ENCODE results near the gene CARF. TPM values are rescaled to one million over a fixed set of nuclear protein-coding genes. Genes with fewer than 3 reads are reported as not detected.

Gene CARF
- total RNA-seq, 4 donors from 2014 or later, result 8.2 to 19.6 (median 11.9) TPM

GRCh38 chr2:202950592-202950991 lies 38.5 kb downstream of the CARF start:
- TF ChIP-seq, protein P1, sequence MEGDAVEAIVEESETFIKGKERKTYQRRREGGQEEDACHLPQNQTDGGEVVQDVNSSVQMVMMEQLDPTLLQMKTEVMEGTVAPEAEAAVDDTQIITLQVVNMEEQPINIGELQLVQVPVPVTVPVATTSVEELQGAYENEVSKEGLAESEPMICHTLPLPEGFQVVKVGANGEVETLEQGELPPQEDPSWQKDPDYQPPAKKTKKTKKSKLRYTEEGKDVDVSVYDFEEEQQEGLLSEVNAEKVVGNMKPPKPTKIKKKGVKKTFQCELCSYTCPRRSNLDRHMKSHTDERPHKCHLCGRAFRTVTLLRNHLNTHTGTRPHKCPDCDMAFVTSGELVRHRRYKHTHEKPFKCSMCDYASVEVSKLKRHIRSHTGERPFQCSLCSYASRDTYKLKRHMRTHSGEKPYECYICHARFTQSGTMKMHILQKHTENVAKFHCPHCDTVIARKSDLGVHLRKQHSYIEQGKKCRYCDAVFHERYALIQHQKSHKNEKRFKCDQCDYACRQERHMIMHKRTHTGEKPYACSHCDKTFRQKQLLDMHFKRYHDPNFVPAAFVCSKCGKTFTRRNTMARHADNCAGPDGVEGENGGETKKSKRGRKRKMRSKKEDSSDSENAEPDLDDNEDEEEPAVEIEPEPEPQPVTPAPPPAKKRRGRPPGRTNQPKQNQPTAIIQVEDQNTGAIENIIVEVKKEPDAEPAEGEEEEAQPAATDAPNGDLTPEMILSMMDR (IDR thresholded peaks at IDR 0.05; ENCODE audit: low read depth), result no peak

GRCh38 chr2:202960524-202960923 lies 48.4 kb downstream of the CARF start:
- TF ChIP-seq, protein P1 (IDR thresholded peaks at IDR 0.05; ENCODE audit: low read depth), result no peak

- TF ChIP-seq, protein P1 (IDR thresholded peaks at IDR 0.05; ENCODE audit: low read depth), result no peak
Observed at GRCh38 chr2:202963712-202964111, 51.6 kb downstream of the CARF start.

DNA sequence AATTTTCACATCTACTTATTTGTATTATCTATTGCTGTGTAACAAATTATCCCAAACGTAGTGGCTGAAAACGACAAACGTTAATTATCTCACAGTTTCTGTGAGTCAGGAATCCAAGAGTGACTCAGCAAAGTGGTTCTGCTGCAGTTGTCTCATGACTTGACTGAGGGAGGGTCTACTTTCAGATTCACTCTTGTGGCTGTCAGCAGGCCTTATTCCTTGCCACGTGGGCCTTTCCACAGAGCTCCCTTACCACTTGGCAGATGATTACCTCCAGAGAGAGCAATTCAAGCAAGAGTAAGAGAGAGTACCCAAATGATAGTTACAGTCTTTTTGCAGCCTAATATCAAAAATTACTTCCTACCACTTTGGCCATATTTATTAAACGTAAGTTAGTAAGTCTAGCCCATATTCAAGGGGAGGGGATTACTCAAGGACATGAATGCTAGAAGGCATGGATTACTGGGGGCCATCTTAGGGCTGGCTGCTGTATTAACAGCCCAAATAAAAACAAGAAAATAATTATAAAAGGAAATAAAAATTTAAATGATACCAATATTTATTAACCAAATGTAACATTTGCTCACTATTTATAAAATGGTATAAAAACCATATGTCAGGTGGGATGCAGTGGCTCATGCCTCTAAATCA lies 53.9 kb downstream of the CARF start:
- TF ChIP-seq, protein P1 (IDR thresholded peaks at IDR 0.05; ENCODE audit: low read depth), result no peak

DNA sequence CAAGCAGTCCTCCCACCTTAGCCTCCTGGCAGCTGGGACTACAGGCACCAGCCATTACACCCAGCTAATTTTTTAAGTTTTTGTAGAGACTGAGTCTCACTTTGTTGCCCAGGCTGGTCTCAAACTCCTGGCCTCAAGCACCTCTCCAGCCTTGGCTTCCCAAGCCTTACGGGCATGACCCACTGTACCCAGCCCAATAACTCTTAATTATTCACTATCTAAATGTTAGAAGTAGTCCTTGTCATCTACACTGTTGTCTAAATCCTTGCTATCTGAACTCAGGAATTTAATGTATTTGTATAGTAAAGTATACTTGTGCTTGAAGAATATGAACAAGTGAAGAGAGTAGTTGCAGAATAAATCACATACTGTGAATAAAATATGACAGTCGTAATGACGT lies 64.7 kb downstream of the CARF start:
- TF ChIP-seq, protein P1 (IDR thresholded peaks at IDR 0.05; ENCODE audit: low read depth), result no peak

DNA sequence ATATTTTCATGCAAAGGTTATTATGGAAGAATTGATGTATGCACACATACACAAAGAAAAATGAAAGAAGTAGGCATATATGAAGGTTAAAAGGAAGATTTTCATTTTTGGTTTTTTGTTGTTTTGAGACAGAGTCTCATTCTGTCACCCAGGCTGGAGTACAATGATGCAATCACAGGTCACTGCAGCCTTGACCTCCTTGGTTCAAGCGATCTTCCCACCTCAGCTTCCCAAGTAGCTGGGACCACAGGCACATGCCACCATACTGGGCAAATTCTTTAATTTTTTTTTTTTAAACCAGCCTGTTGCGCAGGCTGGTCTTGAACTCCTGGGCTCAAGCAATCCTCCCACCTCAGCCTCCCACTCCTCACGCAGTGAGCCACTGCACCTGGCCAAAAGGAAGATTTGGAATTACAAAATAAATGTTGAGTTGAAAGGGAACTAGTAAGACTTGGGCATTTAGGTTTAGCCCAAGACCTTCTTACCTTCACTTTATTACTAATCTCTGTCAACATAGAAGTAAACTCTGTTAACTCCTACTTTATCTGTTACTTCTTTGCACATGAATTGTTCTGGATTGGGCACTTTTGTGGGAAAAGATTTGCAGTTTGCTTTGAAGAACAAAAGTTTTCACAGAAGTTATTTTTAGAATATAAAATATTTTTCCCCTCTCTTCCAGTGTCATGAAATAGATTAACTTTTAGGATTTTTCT lies 70.9 kb downstream of the CARF start:
- TF ChIP-seq, protein P1 (IDR thresholded peaks at IDR 0.05; ENCODE audit: low read depth), result no peak

DNA sequence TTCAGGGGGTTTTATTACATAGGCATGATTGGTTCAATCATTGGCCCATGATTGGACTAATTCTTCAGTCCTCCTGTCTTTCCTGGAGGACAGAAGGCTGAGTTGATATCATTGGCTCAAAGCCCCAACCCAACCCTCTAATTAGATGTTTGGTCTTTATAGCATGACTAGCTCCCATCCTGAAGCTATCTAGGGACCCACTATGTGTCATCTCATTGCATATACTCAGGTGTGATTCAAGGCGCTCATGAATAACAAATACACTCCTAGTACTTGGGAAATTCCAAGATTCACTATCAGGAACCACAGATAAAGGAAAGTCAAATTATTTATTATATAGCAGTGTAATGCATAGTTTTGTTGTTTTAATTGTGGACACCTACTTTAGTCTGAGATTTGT lies 77.7 kb downstream of the CARF start:
- TF ChIP-seq, protein P1 (IDR thresholded peaks at IDR 0.05; ENCODE audit: low read depth), result no peak

All from subcutaneous adipose tissue (tissue), 4 donors.